Mesenchymal stem cell (in vitro differentiated cells and primary cell): Measurements from ENCODE around the gene SUPT3H.

Experiments
- DNase-seq: peaks from one replicate; pipeline ENCODE4 v3.0.0-alpha.2; 2013
- H2AFZ ChIP-seq: one replicate; pipeline ENCODE4 v1.6.1; 2013; ENCODE audit warnings: low read depth, mild to moderate bottlenecking, control low read depth, inconsistent platforms, low read length, moderate library complexity
- H2AK5ac ChIP-seq: 2 replicates; pipeline ENCODE4 v1.6.1; 2013; ENCODE audit warnings: low read length, moderate library complexity, mild to moderate bottlenecking, inconsistent platforms; ENCODE audit not compliant: severe bottlenecking
- H2BK120ac ChIP-seq: one replicate; pipeline ENCODE4 v1.6.1; 2013; ENCODE audit warnings: low read depth, mild to moderate bottlenecking, inconsistent platforms, low read length, moderate library complexity
- H2BK12ac ChIP-seq, 2 experiments: one replicate each; pipeline ENCODE4 v1.6.1; 2013; ENCODE audit warnings: inconsistent platforms in 2 of 2, low read length in 2 of 2, mild to moderate bottlenecking in 2 of 2, moderate library complexity in 2 of 2, control low read depth in 1 of 2
- H2BK15ac ChIP-seq: one replicate; pipeline ENCODE4 v1.6.1; 2013; ENCODE audit warnings: mild to moderate bottlenecking, low read depth, inconsistent platforms; ENCODE audit not compliant: poor library complexity, severe bottlenecking
- H2BK5ac ChIP-seq: 2 replicates; pipeline ENCODE4 v1.6.1; 2013; ENCODE audit warnings: low read depth, mild to moderate bottlenecking, low read length, control low read depth, inconsistent platforms; ENCODE audit not compliant: poor library complexity, severe bottlenecking
- H3K14ac ChIP-seq, 2 experiments: one replicate each; pipeline ENCODE4 v1.6.1; 2013; ENCODE audit warnings: inconsistent platforms in 2 of 2, low read length in 2 of 2, control low read depth in 1 of 2, mild to moderate bottlenecking in 1 of 2, moderate library complexity in 1 of 2
- H3K18ac ChIP-seq, 2 experiments: one replicate each; pipeline ENCODE4 v1.6.1; 2013; ENCODE audit warnings: inconsistent platforms in 2 of 2, low read length in 2 of 2, control low read depth in 1 of 2, low read depth in 1 of 2, mild to moderate bottlenecking in 1 of 2
- H3K23ac ChIP-seq, 2 experiments: one replicate each; pipeline ENCODE4 v1.6.1; 2013; ENCODE audit warnings: inconsistent platforms in 2 of 2, low read length in 2 of 2, mild to moderate bottlenecking in 2 of 2, moderate library complexity in 2 of 2, control low read depth in 1 of 2
- H3K27ac ChIP-seq: 2 replicates; pipeline ENCODE4 v1.5.1; 2013; ENCODE audit warnings: mild to moderate bottlenecking, moderate library complexity, low read length, control low read depth, inconsistent platforms; ENCODE audit not compliant: poor library complexity, severe bottlenecking
- H3K27me3 ChIP-seq, 2 experiments: 2 replicates each; pipeline versions ENCODE4 v1.6.1 to v1.7.0; 2013; ENCODE audit warnings: low read length in 2 of 2, mild to moderate bottlenecking in 2 of 2, moderate library complexity in 2 of 2, control low read depth in 1 of 2, inconsistent platforms in 1 of 2; ENCODE audit not compliant: control insufficient read depth in 1 of 2, insufficient read depth in 1 of 2
- H3K36me3 ChIP-seq, 2 experiments: 2 replicates each; pipeline versions ENCODE4 v1.6.1 to v1.7.0; 2013; ENCODE audit warnings: low read length in 2 of 2, control low read depth in 1 of 2, inconsistent platforms in 1 of 2, low read depth in 1 of 2, mild to moderate bottlenecking in 1 of 2; ENCODE audit not compliant: insufficient read depth in 2 of 2, control insufficient read depth in 1 of 2
- H3K4ac ChIP-seq, 2 experiments: one replicate each; pipeline ENCODE4 v1.6.1; 2013; ENCODE audit warnings: inconsistent platforms in 2 of 2, low read length in 2 of 2, mild to moderate bottlenecking in 2 of 2, moderate library complexity in 2 of 2, control low read depth in 1 of 2, low read depth in 1 of 2
- H3K4me1 ChIP-seq: 2 replicates; pipeline ENCODE4 v1.6.1; 2013; ENCODE audit warnings: low read depth, low read length, control low read depth; ENCODE audit not compliant: control insufficient read depth, insufficient read depth
- H3K4me2 ChIP-seq: 2 replicates; pipeline ENCODE4 v1.6.1; 2013; ENCODE audit warnings: low read length, mild to moderate bottlenecking, inconsistent platforms; ENCODE audit not compliant: poor library complexity, severe bottlenecking
- H3K4me3 ChIP-seq, 2 experiments: 2 replicates each; pipeline versions ENCODE4 v1.5.1 to v1.7.0; 2013; ENCODE audit warnings: low read length in 2 of 2, mild to moderate bottlenecking in 2 of 2, control low read depth in 1 of 2, low read depth in 1 of 2; ENCODE audit not compliant: insufficient read depth in 1 of 2
- H3K79me1 ChIP-seq: replicated peaks from 2 replicates; pipeline ENCODE4 v1.6.1; 2013; ENCODE audit warnings: mild to moderate bottlenecking, control low read depth, low read length, inconsistent platforms; ENCODE audit not compliant: poor library complexity, severe bottlenecking
- H3K9ac ChIP-seq: 2 replicates; pipeline ENCODE4 v1.7.0; 2013; ENCODE audit warnings: mild to moderate bottlenecking, low read length, moderate library complexity
- H3K9me3 ChIP-seq: 2 replicates; pipeline ENCODE4 v1.7.0; 2013; ENCODE audit warnings: mild to moderate bottlenecking, low read length; ENCODE audit not compliant: control insufficient read depth
- H4K8ac ChIP-seq: one replicate; pipeline ENCODE4 v1.6.1; 2013; ENCODE audit warnings: inconsistent platforms, mild to moderate bottlenecking, low read length, moderate library complexity
- H4K91ac ChIP-seq: one replicate; pipeline ENCODE4 v1.6.1; 2013; ENCODE audit warnings: mild to moderate bottlenecking, low read length, inconsistent platforms
- WGBS: methylation state at CpG from one replicate; pipeline ENCODE4 v1.1.7; 2013; ENCODE audit warnings: mixed read lengths; 5-methylcytosine and 5-hydroxymethylcytosine counted together

Gene SUPT3H

GRCh38 chr6:44949596-44950201 lies 428.0 kb downstream of the SUPT3H start:
- Histone ChIP-seq H2BK5ac (no peak overlapping the region), H3K23ac (no peak overlapping the region), H3K4me1 (no peaks in the 10 kb centered on the region), H2AFZ (no peak overlapping the region), H4K91ac (no peak overlapping the region), H2BK120ac (no peak overlapping the region), H3K27ac (no peak overlapping the region), H3K9ac (no peak overlapping the region), H2BK15ac (no peak overlapping the region), H3K18ac (no peak overlapping the region), H3K27me3 (no peaks in the 10 kb centered on the region), H4K8ac (no peak overlapping the region), H3K4ac (no peak overlapping the region), H2AK5ac (no peak overlapping the region), H3K9me3 (peaks cover 30% of the 10 kb centered on the region), H2BK12ac (no peak overlapping the region), H3K4me2 (no peak overlapping the region), H3K14ac (no peak overlapping the region), H3K4me3 (no peak overlapping the region), H3K79me1 (no peaks in the 10 kb centered on the region), H3K36me3 (no peaks in the 10 kb centered on the region)
- no peak for DNase-seq

- no peak overlapping the region for H3K23ac ChIP-seq
- 100% methylated on average over 2 of the region's 3 CpGs for WGBS
- no peak overlapping the region for H3K4me2 ChIP-seq
Measured at GRCh38 chr6:44943541-44943940, 434.2 kb downstream of the SUPT3H start.

GRCh38 chr6:44942798-44943197 lies 434.9 kb downstream of the SUPT3H start:
- no peak overlapping the region for H2BK15ac ChIP-seq
- no peak overlapping the region for H3K4me3 ChIP-seq
- DNase-seq: no peak
- no peak overlapping the region for H3K9ac ChIP-seq
- no peak overlapping the region for H3K23ac ChIP-seq
- no peak overlapping the region for H4K91ac ChIP-seq
- H3K14ac ChIP-seq: no peak overlapping the region
- H3K27me3 ChIP-seq: no peaks in the 10 kb centered on the region
- peaks cover 39% of the 10 kb centered on the region for H3K9me3 ChIP-seq
- H3K4ac ChIP-seq: no peak overlapping the region
- no peak overlapping the region for H4K8ac ChIP-seq
- no peak overlapping the region for H3K18ac ChIP-seq
- no peak overlapping the region for H2BK12ac ChIP-seq
- H3K4me2 ChIP-seq: no peak overlapping the region
- H3K4me1 ChIP-seq: no peaks in the 10 kb centered on the region
- no peak overlapping the region for H2AK5ac ChIP-seq
- peaks cover 1% of the 10 kb centered on the region for H3K79me1 ChIP-seq
- no peak overlapping the region for H3K27ac ChIP-seq
- WGBS: no CpG with 5 or more reads among the region's 1 CpG
- no peak overlapping the region for H2BK120ac ChIP-seq
- H3K36me3 ChIP-seq: no peaks in the 10 kb centered on the region
- H2BK5ac ChIP-seq: no peak overlapping the region
- no peak overlapping the region for H2AFZ ChIP-seq

More at GRCh38 chr6:44943541-44943940, 434.2 kb downstream of the SUPT3H start:
- H2BK15ac ChIP-seq: no peak overlapping the region
- no peak for DNase-seq
- no peak overlapping the region for H4K91ac ChIP-seq
- H3K27me3 ChIP-seq: no peaks in the 10 kb centered on the region
- H2BK120ac ChIP-seq: no peak overlapping the region
- H3K9me3 ChIP-seq: peaks cover 39% of the 10 kb centered on the region
- H2BK12ac ChIP-seq: no peak overlapping the region
- no peak overlapping the region for H3K14ac ChIP-seq
- no peaks in the 10 kb centered on the region for H3K4me1 ChIP-seq
- no peak overlapping the region for H3K27ac ChIP-seq
- H2BK5ac ChIP-seq: no peak overlapping the region
- no peak overlapping the region for H2AFZ ChIP-seq
- H2AK5ac ChIP-seq: no peak overlapping the region
- H3K4ac ChIP-seq: no peak overlapping the region
- peaks cover 1% of the 10 kb centered on the region for H3K79me1 ChIP-seq
- no peak overlapping the region for H3K4me3 ChIP-seq
- H3K18ac ChIP-seq: no peak overlapping the region
- no peak overlapping the region for H3K9ac ChIP-seq
- no peak overlapping the region for H4K8ac ChIP-seq
- H3K36me3 ChIP-seq: no peaks in the 10 kb centered on the region

GRCh38 chr6:44942201-44942600 lies 435.5 kb downstream of the SUPT3H start:
- H2BK120ac ChIP-seq: no peak overlapping the region
- no peak overlapping the region for H2AK5ac ChIP-seq
- H4K91ac ChIP-seq: no peak overlapping the region
- no peak overlapping the region for H2BK5ac ChIP-seq
- no peak overlapping the region for H2BK15ac ChIP-seq
- no peak overlapping the region for H3K4ac ChIP-seq
- H3K27ac ChIP-seq: no peak overlapping the region
- WGBS: 96% methylated on average over 6 of the region's 6 CpGs
- H3K18ac ChIP-seq: no peak overlapping the region
- H3K27me3 ChIP-seq: no peaks in the 10 kb centered on the region
- DNase-seq: no peak
- H3K4me2 ChIP-seq: no peak overlapping the region
- H3K9ac ChIP-seq: no peak overlapping the region
- H3K79me1 ChIP-seq: peaks cover 1% of the 10 kb centered on the region
- H3K14ac ChIP-seq: no peak overlapping the region
- no peak overlapping the region for H3K23ac ChIP-seq
- no peaks in the 10 kb centered on the region for H3K36me3 ChIP-seq
- no peak overlapping the region for H2BK12ac ChIP-seq
- H3K9me3 ChIP-seq: peaks cover 39% of the 10 kb centered on the region
- no peak overlapping the region for H4K8ac ChIP-seq
- H3K4me3 ChIP-seq: no peak overlapping the region
- H2AFZ ChIP-seq: no peak overlapping the region
- H3K4me1 ChIP-seq: no peaks in the 10 kb centered on the region
